HG03439 (cell line): Measurements from ENCODE around the gene RPTOR.

Experiments used
- ATAC-seq: cut with Tn5 transposase; IDR thresholded peaks from one replicate; pipeline ENCODE4 v1.9.1; 2021; ENCODE audit warnings: mild to moderate bottlenecking, moderate library complexity; ENCODE audit not compliant: unreplicated experiment

The RPTOR gene

DNA sequence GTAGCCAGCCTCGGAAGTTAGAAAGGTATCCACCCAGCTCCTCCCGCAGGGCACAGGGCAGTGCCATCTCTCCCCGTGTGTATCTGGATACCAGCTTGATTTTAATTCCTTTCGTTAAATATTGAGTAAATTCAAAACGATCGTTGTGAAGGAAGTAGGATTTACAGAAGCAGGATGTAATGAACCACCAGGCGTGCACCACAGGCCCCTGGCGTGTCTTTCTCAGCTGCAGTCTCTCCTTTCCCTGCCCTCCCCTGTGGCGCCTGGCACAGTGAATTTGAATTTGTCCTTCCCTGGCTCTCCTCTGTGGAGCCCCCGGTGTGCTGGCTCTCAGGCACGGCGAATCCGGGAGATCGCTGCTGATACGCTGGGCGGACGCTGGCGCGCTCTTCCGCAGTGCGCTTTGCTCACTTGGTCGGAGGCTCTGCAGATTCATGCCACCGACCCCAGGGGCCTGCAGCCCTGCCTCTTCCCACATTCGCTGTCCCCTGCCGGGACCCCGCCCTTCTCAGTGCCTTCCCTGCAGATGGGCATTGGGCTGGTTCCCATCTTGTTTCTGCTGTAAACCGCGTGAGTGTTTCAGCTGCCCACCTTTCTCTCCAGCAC is 164.6 kb downstream of the RPTOR start:
- no peak for ATAC-seq

DNA sequence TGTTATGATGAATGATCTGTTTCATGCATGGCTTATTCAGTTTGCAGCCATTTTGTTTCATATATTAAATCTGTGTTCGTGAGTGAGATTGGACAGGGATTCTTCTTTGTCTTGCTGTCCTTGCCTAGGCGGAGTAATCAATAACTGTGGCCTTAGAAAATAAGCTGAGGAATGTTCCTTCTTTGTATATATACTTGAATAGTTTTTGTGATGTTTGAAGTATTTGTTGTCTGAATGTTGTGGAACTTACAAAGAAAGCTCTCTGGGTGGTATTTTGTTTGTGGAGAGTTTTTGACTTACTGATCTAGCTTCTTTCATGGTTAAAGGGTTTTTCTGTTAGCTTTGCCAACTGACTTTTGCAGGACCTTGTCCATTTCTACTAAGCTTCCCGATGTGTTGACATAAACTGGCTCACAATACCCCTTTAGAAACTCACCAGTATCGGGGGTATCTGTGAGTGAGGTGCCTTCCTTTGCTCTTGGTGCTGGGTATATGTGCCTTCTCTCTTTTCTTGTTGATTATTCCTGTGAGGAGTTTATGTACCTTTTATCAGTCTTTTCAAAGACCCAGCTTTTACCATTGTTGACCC is 166.2 kb downstream of the RPTOR start:
- no peak for ATAC-seq

- no peak for ATAC-seq
Measured at GRCh38 chr17:80712089-80712488, 167.5 kb downstream of the RPTOR start.

GRCh38 chr17:80712606-80713005 is 168.0 kb downstream of the RPTOR start:
- no peak for ATAC-seq

- no peak for ATAC-seq
Measured at GRCh38 chr17:80716986-80717719, 172.5 kb downstream of the RPTOR start.

- no peak for ATAC-seq
Measured at GRCh38 chr17:80717720-80718083, 173.1 kb downstream of the RPTOR start.

DNA sequence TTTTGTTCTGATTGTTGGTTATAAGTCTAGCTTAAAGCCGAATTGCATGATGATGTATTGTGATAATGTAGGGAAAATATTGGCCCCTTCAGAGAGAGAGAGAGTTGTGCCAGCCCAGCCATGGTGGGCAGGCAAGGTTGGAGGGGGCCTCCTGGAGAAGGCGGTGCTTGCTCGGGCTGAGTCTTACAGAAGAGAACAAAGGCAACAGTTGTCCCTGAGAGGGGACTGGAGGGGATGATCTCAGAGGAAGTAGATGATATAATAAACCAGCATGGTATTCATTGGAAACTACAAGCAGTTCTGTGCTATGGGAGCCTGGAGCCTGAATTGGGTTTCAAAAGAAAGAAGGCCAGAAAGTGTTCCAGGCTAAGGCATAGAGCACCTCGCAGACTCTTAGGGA is 173.8 kb downstream of the RPTOR start:
- ATAC-seq, result no peak

GRCh38 chr17:80719449-80719848 is 174.8 kb downstream of the RPTOR start:
- no peak for ATAC-seq

GRCh38 chr17:80720610-80721577 is 176.3 kb downstream of the RPTOR start:
- no peak for ATAC-seq

- ATAC-seq, result no peak
Measured at GRCh38 chr17:80722661-80723060, 178.0 kb downstream of the RPTOR start.

DNA sequence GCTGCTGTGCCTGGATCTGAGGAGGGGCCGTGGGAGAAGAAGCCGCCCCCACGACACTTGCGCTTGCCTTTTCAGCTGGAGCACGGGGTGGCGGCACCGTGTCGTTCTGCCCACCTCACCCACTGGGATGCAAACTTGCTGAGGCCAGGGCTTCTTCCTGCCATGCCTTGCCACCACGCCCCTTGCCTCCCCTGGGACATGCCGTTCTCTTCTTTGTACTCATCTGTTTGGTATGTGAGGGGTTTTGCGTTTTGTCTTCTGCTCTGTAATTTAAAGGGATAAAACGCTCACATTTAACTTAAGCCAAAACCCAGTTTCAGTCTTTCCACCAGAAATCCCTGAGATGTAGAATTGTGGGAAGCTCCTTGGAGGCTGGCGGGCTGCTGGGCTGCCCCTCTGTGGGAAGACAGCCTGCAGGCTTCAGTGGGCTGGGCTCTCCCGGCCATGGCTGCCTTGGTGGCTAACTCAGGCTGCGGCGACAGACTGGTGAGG is 180.2 kb downstream of the RPTOR start:
- no peak for ATAC-seq

DNA sequence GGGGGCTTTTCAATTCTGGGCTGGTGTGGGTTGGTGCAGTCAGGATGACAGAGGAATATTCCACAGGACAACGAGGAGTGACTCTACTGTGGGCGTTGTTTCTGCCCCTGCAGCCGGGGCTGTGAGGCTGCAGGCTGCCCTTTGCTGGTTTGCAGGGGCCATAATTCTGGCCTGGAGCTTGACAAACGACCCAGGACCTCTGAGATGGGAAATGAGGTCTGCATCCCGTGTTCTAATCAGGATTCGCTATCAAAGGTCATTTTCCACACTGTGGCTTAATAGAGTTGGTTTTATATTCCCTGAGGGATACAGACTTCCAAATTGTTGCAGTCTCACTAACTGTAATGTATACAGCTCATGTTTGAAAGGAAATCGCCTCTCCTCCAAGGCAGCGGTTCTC is 180.9 kb downstream of the RPTOR start:
- no peak for ATAC-seq

DNA sequence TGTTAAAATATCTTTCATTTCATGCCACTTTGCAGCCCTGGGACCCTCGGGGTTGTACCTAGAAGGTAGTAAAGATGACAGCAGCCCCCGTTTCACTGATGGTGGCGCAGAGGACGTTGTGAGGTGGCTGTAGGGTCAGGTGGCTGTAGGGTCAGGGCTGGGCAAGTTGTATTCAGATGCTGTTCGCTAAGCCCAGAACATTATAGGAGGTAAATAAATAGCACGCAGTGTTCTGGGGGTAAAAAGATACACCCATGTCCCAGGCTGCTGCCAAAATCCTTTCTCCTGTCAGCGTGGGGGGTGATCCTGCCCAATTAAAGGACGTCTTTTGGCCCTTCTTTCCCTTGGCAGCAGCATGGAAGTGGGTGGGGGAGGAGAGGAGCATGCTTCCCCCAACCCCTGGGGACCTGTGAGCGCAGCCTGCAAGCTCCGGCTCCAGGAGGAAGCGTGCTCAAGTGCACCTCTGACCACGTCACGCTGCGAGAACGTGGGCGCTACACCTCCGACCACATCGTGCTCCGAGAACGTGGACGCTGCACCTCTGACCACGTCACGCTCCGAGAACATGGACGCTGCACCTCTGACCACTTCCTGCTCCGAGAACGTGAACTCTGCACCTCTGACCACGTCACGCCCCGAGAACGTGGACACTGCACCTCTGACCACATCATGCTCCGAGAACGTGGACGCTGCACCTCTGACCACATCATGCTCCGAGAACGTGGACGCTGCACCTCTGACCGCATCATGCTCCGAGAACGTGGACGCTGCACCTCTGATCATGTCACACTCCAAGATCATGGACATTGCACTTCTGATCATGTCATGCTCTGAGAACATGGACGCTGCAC is 182.1 kb downstream of the RPTOR start:
- no peak for ATAC-seq

- no peak for ATAC-seq
Measured at GRCh38 chr17:80727409-80727755, 182.7 kb downstream of the RPTOR start.

DNA sequence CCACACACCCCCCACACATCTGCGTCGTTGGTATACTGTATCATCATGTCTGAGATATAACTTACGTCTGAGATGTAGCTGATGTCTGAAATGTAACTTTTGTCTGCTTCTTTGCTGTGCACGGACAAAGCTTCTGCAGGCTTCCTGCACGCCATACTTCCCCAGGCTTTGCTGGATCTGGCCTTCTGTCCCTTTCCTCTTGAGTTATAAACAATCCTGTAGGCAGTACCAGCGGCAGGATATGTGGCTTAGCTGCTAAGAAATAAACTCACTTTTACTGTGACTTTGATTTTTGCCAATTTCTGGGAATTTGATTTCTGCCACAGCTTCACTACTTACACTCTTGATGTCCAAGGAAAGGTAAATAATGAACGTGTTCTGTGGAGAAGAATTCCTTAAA is 184.4 kb downstream of the RPTOR start:
- no peak for ATAC-seq

DNA sequence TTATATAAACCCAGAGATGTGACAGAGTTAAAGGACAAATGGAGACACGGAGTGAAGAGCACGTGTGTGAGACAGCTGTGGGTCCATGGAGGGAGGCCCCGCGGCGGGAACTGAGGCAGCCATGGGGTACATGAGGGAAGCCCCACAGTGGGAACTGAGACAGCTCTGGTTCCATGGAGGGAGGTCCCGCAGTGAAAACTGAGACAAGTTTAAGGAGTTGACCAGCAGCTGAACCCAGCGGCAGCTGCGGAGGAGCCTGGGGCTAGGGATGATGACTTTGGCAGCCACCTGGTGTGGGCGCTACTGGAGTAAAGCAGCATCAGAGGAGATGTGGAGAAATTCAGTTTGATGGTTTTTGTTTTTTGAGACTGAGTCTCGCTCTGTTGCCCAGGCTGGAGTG is 185.1 kb downstream of the RPTOR start:
- no peak for ATAC-seq

DNA sequence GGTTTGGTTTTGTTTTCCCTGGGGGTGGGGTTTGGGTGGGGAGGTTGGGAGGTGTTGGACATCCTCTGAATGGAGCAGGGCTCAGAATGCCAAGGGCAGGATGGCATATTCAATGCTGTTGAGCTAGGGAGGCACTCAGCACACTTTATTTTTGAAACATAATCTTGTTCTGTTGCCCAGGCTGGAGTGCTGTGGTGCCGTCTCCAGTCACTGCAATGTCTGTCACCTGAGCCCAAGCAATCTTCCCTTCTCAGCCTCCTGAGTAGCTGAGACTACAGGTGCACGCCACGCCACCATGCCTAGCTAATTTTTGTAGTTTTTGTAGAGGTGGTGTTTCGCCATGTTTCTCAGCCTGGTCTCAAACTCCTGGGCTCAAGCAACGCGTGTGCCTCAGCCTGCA is 186.1 kb downstream of the RPTOR start:
- ATAC-seq, result no peak

GRCh38 chr17:80731323-80731722 is 186.7 kb downstream of the RPTOR start:
- ATAC-seq, result no peak

DNA sequence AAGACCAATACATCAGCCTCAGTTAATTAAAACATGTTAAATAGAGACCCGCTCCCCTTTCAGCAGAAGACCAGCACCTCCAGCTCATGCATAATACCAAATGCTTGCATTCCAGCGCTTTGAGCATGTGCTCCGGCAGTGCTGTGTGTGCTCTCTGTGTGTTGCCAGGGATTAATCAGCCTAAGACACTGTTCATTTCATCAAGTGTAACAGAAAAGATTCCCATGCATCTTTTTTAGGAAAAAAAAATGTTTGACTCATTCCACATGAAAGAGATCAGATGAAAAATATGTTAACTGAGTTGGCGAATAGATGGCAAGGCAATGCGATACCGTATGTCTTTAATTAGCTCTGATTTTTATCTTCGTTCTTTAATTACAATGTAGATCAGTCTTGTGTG is 187.6 kb downstream of the RPTOR start:
- ATAC-seq, result no peak
